Lung (tissue), 16 donors: ENCODE measurements around the gene POT1. TPM values are rescaled to one million over a fixed set of nuclear protein-coding genes. Genes with fewer than 3 reads are reported as not detected.
"Not testable (repeated sequence)": the region's sequence is repeated elsewhere in the genome, so short reads cannot be mapped to it uniquely, and the experiment has no call there.

Experiments
- ATAC-seq: fragments of 200-7000 bp; cut with Tn5 transposase; one replicate; pipeline ENCODE4 v1.9.1; 2020; ENCODE audit warnings: moderate number of reproducible peaks; ENCODE audit not compliant: insufficient read depth, low FRiP score
- DNase-seq, 3 donors: peaks; one replicate each; pipeline ENCODE4 v3.0.0-alpha.2; 2013 to 2017
- H3K27ac ChIP-seq, 2 donors: one replicate each; pipeline ENCODE4 v1.5.1; 2013; ENCODE audit warnings: mild to moderate bottlenecking in 2 of 2, moderate library complexity in 2 of 2, control low read depth in 1 of 2, inconsistent platforms in 1 of 2, low read depth in 1 of 2, low read length in 1 of 2
- H3K27me3 ChIP-seq, 3 donors: one replicate each; pipeline ENCODE4 v1.5.1; 2013; ENCODE audit warnings: low read length in 2 of 3; ENCODE audit not compliant: control insufficient read depth in 3 of 3, insufficient read depth in 3 of 3
- H3K36me3 ChIP-seq, 4 donors: one replicate each; pipeline ENCODE4 v1.5.1; 2013; ENCODE audit warnings: low read length in 4 of 4, mild to moderate bottlenecking in 1 of 4, moderate library complexity in 1 of 4; ENCODE audit not compliant: control insufficient read depth in 4 of 4, insufficient read depth in 4 of 4
- H3K4me1 ChIP-seq, 5 donors: one replicate each; pipeline ENCODE4 v1.5.1; 2013; ENCODE audit warnings: low read length in 5 of 5, mild to moderate bottlenecking in 2 of 5, moderate library complexity in 1 of 5; ENCODE audit not compliant: control insufficient read depth in 5 of 5, insufficient read depth in 5 of 5
- H3K4me3 ChIP-seq: one replicate; pipeline ENCODE4 v1.5.1; 2013; ENCODE audit warnings: mild to moderate bottlenecking, control low read depth, moderate library complexity
- H3K9ac ChIP-seq, 2 donors: one replicate each; pipeline ENCODE4 v1.5.1; 2013; ENCODE audit warnings: low read length in 2 of 2, control low read depth in 1 of 2; ENCODE audit not compliant: insufficient read depth in 1 of 2
- H3K9me3 ChIP-seq, 4 donors: one replicate each; pipeline ENCODE4 v1.5.1; 2013; ENCODE audit warnings: low read length in 3 of 4, mild to moderate bottlenecking in 1 of 4, moderate library complexity in 1 of 4; ENCODE audit not compliant: control insufficient read depth in 4 of 4, insufficient read depth in 3 of 4
- CTCF ChIP-seq: IDR thresholded peaks from 2 replicates; pipeline ENCODE4 v1.5.1; 2012; ENCODE audit warnings: mild to moderate bottlenecking; ENCODE audit errors: control extremely low read depth, extremely low read depth
- WGBS, 2 donors: extraction: QIAGEN DNeasy Blood & Tissue Kit; methylation state at CpG; one replicate each; pipeline ENCODE4 v1.1.7; 2013; 5-methylcytosine and 5-hydroxymethylcytosine counted together
- long read RNA-seq, 5 donors: transcript quantifications; one replicate each; lab custom pipeline, GENCODE V29; 2026
- polyA plus RNA-seq, 2 donors: library from polyadenylated mRNA; stranded (reverse); fragments of 200-250 nt; gene quantifications; one replicate each; pipeline ENCODE4 v1.2.1, GENCODE V29; 2013
- total RNA-seq, 2 donors: library from RNA; depleted of rRNA in 1 of 2; stranded (reverse); fragments of >200 nt in 1 of 2; gene quantifications; one replicate each; pipeline ENCODE4 v1.2.1, GENCODE V29; 2014 to 2021
- donor health status: control.
- donor health status: control.
- donor health status: Bipolar disorder and iron deficiency.
- donor health status: healthy.
- donor health status: DM: yes; HTN: yes; CAD: no.

Gene POT1
- total RNA-seq (10 to 100 TPM; 15.0 to 93.7 TPM), polyA plus RNA-seq (1 to 10 TPM; 6.9 to 9.4 TPM)
- long read RNA-seq, donor 1, full-length matches to known transcripts: 1 of 1 reads
- long read RNA-seq, donor 1, partial matches to known transcripts: 0 of 1 reads
- long read RNA-seq, donor 1, other reads (novel, unspliced or antisense): 0 of 1 reads
- long read RNA-seq, donor 2: 0 reads
- long read RNA-seq, donor 3: 0 reads
- long read RNA-seq, donor 4, partial matches to known transcripts: 0 of 1 reads
- long read RNA-seq, donor 4, other reads (novel, unspliced or antisense): 0 of 1 reads
- long read RNA-seq, donor 5: 0 reads

GRCh38 chr7:124929467-124930172 lies at the start of gene POT1:
TSS of gene POT1 (minus strand) at chr7:124929825. CDS start at chr7:124897173, 32,652 bp downstream.
- Histone ChIP-seq H3K27ac (peak within 1 kb of the TSS; percentile 86 to 89), H3K9me3 (no peaks in the 10 kb centered on the region), H3K4me3 (peak within 1 kb of the TSS; percentile 65), H3K27me3 (no peaks in the 10 kb centered on the region), H3K36me3 (no peaks in the 10 kb centered on the region), H3K9ac (peak within 1 kb of the TSS; percentile 90 to 95), H3K4me1 (peaks cover 0 to 12% (median 7%) of the 10 kb centered on the region in 5 donors)
- ATAC-seq (peak; percentile 100), DNase-seq (peak; percentile 99 to 100 (median 99))
- 0% methylated on average over 45 of the region's 45 CpGs for WGBS, 2 donors
- no peak for TF ChIP-seq CTCF

- H3K27me3 ChIP-seq, H3K36me3 ChIP-seq, DNase-seq, H3K9me3 ChIP-seq, H3K27ac ChIP-seq, H3K4me3 ChIP-seq, H3K4me1 ChIP-seq, ATAC-seq, H3K9ac ChIP-seq: not testable (repeated sequence)
- WGBS, 2 donors: 74 to 75% methylated on average over 3 of the region's 3 CpGs
Measured at GRCh38 chr7:124975131-124975530, 45.5 kb upstream of the POT1 start.

GRCh38 chr7:124965553-124965952 lies 35.9 kb upstream of the POT1 start:
- Histone ChIP-seq H3K4me3 (no peak overlapping the region), H3K9me3 (no peaks in the 10 kb centered on the region), H3K27ac (no peak overlapping the region), H3K27me3 (no peaks in the 10 kb centered on the region), H3K36me3 (no peaks in the 10 kb centered on the region), H3K9ac (no peak overlapping the region), H3K4me1 (no peaks in the 10 kb centered on the region)
- no peak for ATAC-seq
- TF ChIP-seq CTCF: no peak
- no peak for DNase-seq
- WGBS, 2 donors: 84 to 88% methylated on average over 4 of the region's 4 CpGs

DNA sequence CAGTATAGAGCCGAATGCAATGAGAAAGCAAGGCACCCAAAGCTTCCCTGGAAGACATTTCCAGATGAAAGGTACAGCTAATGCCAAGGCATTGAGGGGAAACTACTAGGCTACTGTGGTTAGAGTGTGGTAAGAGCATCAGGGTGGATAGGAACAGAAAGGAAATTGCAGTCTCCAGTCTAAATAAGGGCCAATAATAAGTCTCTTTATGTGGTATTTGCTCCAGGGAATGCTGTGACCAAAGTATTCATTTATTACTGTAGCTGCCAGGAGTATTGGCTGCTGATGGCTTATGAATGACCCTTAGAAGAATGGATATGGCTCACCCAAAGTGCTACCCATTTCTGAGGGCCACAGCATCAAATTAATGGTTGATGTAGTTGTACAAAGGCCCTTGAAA lies 30.1 kb upstream of the POT1 start:
- ATAC-seq (no peak), DNase-seq (no peak)
- Histone ChIP-seq H3K27ac (no peak overlapping the region), H3K4me3 (no peak overlapping the region), H3K9me3 (peaks cover 0 to 6% (median 0%) of the 10 kb centered on the region in 4 donors), H3K27me3 (no peaks in the 10 kb centered on the region), H3K4me1 (no peaks in the 10 kb centered on the region), H3K36me3 (no peaks in the 10 kb centered on the region), H3K9ac (no peak overlapping the region)
- TF ChIP-seq CTCF: no peak
- 43 to 93% methylated on average over 1 of the region's 1 CpG for WGBS, 2 donors

- not testable (repeated sequence) for H3K36me3 ChIP-seq, H3K9me3 ChIP-seq, DNase-seq, H3K27me3 ChIP-seq, ATAC-seq, H3K27ac ChIP-seq, H3K4me3 ChIP-seq, H3K9ac ChIP-seq, H3K4me1 ChIP-seq
- WGBS, 2 donors: 91 to 99% methylated on average over 1 of the region's 1 CpG
Measured at GRCh38 chr7:124957952-124958351, 28.3 kb upstream of the POT1 start.
